Breast epithelium (tissue), 3 donors: ENCODE results near the gene ARID1A.

Experiments used
- POLR2A ChIP-seq: fragments of 450-650 bp; IDR thresholded peaks from one replicate; pipeline ENCODE4 v1.6.1; 2016; ENCODE audit warnings: antibody characterized with exemption, mild to moderate bottlenecking, moderate library complexity
- TF ChIP-seq, protein P1 (sequence below), 3 donors: fragments of 450-650 bp; IDR thresholded peaks; one replicate each; pipeline ENCODE4 v1.5.1; 2016 to 2017; ENCODE audit warnings: antibody characterized with exemption in 3 of 3, mild to moderate bottlenecking in 3 of 3, moderate library complexity in 3 of 3

DNA sequence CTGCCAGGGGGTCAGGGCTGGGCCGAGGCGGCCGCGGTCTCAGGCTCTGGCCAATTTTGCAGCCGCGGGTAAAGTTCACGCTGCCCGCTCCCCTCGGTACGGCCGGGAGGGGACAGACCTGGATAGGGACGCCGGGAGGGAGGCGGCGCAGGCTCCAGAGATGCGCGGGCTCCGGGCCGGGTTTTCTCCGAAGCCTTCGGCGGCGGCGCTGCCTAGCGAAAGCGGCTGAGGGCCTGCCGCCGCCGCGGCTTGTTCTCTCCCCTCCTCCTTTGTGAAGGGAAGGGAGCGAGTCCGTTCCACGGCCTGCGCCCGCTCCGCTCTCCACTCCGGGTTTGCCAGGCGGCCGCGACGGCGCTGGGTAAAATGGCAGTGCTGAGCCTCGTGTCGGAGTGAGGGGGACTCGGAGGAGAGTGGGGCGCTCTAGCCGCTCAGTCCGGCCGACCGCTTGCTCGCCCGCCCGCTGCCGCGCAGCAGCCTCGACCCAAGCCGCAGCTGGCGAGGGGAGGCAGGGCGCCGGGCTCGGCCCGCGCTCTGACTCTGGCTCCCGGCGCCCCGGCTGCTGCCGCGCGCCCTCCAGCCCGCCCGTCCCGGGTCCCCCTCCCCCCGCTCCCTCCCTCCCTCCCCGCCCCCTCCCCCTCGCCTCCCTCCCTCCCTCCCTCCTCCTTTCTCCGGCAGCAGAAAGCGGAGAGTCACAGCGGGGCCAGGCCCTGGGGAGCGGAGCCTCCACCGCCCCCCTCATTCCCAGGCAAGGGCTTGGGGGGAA lies at the start of gene ARID1A:
- TF ChIP-seq, protein P1, sequence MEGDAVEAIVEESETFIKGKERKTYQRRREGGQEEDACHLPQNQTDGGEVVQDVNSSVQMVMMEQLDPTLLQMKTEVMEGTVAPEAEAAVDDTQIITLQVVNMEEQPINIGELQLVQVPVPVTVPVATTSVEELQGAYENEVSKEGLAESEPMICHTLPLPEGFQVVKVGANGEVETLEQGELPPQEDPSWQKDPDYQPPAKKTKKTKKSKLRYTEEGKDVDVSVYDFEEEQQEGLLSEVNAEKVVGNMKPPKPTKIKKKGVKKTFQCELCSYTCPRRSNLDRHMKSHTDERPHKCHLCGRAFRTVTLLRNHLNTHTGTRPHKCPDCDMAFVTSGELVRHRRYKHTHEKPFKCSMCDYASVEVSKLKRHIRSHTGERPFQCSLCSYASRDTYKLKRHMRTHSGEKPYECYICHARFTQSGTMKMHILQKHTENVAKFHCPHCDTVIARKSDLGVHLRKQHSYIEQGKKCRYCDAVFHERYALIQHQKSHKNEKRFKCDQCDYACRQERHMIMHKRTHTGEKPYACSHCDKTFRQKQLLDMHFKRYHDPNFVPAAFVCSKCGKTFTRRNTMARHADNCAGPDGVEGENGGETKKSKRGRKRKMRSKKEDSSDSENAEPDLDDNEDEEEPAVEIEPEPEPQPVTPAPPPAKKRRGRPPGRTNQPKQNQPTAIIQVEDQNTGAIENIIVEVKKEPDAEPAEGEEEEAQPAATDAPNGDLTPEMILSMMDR (IDR thresholded peaks at IDR 0.05), result peak in 1 of 3 donors; percentile 23
- TF ChIP-seq POLR2A, result peak; percentile 78
